GM18505 (cell line): ENCODE results near the gene SAMD4B.

Experiments used
- ATAC-seq: cut with Tn5 transposase; IDR thresholded peaks from one replicate; pipeline ENCODE4 v1.9.1; 2021; ENCODE audit not compliant: unreplicated experiment
- POLR2A ChIP-seq: IDR thresholded peaks from 4 replicates; pipeline ENCODE4 v1.6.1; 2011; ENCODE audit warnings: borderline replicate concordance; ENCODE audit not compliant: insufficient read depth, insufficient read length; ENCODE audit errors: extremely low read depth

SAMD4B gene

DNA sequence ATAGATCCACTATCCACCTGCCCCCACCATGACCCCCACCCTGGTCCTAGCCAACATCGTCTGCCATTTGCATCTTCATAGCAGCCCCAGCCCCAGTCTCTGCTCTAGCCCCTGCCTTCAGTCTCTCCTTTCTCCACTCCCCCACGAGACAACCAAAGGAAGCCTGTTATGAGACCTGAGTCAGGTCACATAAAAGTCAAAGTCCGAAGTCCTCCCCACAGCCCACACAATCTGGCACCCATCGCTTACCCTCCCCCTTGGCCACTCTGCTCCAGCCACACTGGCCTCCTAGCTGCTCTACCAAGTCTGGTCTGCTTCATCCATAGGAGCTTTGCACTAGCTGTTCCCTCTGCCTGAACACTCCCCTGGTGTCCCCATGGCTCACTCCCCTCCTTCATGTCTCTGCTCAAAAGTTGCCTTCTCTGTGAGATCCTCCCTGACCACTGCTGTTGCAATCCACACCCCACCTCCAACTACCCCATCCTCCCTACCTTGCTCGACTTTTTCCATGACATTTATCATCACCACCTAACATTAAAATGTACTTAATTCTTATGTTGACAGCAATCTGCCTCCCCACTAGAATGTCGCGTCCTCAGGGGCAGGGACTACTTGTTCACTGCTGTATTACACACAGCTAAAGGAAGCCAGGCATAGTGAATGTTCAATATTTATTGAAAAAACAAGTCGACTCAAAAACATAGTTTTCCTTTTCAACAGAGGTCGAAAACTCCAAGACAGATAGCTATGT is 69.0 kb downstream of the SAMD4B start:
- TF ChIP-seq POLR2A: peak; percentile 46
- ATAC-seq: no peak

DNA sequence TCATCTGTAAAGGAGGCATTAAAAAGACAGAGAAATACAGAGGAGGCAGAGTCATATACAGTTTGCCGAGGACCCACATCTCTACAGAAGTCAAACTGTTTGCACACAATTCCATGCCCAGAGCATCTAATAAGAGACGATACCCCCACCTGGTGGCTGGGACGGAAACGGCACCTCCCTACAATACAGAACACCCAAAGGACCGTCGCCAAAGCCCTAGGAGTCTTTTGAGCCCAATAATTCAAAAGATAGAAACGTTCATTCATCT is 69.5 kb downstream of the SAMD4B start:
- ATAC-seq: peak; percentile 24
- no peak for TF ChIP-seq POLR2A

DNA sequence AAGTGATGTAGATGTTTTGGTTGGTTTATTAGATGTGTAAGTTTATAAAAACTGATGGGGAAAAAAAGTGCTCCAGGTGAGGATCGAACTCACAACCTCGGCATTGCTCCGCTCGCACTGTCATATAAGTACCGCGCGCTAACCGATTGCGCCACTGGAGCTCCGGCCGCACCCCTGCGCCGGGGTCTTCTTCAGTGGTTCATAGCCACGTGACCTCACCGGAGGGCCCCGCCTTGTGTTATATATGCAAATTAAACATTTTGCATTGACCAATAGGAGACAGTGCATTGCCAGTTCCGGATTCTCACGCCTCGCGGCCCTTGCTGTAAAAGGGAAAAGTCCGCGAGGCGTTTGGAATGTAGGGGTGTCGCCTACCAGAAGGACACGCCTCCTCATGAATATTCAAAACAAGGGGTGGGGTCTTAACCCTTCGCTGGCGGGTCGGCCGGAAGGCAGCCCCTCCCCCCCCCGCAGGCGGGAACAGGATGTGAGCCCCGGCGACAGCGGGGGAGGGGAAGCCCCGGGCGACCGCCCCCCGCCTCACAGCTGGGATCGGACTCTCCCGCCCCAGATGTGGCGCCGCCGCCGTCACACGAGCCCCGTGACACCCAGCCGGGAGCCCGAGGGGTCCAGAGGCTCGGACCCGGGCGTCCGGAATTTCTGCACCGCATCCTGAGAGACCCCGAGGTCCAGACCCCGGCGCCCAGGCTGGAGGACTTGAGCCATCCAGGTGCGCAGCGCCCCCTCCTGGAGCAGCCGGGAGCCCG is 70.1 kb downstream of the SAMD4B start, which contains the start of gene PLEKHG2:
Gene PLEKHG2 (plus strand): TSS at position 570 of the 767 bp plus-strand sequence. CDS start 1,418 bp downstream, outside the sequence.
- ATAC-seq: peak; percentile 42
- peak; percentile 97 for TF ChIP-seq POLR2A

DNA sequence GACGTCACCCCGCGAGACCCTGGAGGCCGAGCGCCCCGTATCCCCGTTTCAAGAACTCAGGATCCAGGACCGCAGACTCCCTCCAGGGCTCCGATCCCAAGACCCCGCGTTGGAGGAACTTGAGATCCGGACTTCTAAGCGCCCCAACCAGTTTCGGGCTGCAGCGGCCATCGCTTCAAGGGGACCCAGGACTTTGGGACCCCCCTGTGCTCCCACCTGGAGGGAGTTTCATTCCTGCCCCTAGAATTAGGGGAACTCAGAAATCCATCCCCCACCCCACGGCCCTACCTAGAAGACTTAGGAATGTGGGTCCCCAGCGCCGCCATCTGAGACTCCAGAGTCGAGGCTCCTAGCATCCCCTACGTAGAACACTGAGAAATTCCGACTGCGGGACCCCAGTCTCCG is 70.6 kb downstream of the SAMD4B start:
- no peak for ATAC-seq
- TF ChIP-seq POLR2A: no peak

DNA sequence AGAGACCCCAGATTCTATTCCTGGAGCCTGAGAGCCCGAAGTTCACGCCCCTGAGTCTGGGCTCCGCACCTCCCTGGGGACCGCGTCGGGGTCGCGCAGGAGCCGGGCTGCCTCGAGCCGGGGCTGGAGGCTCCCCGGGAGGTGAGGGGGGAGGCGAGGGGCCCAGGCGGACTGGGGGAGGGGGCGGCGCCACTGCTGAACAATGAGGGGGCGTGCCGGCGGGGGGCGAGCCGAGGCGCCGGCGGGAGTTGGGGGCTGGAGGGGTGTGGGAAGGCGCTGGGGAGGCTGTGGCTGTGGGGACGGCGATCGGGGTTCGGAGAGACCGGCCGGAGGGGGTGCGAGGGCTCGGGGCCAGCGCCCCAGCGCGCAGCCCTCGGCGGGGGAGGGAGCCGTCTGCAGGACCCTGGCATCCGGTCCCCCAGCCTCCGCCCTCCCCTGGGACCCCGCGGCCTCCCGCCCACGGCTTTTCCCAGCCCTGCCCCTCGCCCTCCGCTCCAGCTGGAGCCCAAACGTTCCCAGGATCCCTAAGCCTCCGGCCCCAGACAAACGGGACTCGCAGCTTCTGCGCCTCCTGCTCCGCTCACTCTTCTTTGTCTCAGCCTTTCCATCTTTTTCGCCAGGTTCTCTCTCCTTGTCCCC is 71.2 kb downstream of the SAMD4B start:
- ATAC-seq: no peak
- no peak for TF ChIP-seq POLR2A

DNA sequence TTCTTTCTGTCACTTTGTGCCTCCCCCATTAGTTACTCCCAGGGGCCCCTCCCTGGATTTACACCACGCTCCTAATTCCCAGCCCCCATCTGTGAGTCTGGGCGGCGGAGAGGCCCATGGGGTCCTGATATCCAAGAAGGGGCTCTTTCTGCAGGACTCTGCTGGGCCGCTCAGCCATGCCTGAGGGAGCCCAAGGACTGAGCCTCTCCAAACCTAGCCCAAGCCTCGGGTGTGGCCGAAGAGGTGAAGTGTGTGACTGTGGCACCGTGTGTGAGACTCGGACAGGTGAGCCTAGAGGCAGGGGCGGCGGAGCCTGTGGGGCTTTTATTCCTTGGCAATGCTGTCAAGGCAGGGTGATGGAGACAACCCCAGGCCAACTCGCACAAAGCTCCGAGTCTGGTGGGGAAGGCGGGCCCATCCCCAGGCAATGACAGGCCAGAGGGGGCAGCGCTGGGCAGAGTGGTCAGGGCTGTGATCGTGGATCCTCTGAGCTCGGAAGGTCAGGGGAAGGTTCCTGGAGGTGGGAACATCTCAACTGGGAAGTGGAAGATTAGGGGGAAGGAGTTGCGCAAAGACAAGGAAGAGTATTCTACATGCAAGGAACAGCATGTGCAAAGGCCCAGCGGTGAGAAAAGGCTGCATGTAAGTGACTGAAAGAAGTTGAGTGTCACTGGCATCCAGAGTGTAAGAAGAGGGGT is 71.8 kb downstream of the SAMD4B start:
- ATAC-seq: no peak
- TF ChIP-seq POLR2A: no peak

DNA sequence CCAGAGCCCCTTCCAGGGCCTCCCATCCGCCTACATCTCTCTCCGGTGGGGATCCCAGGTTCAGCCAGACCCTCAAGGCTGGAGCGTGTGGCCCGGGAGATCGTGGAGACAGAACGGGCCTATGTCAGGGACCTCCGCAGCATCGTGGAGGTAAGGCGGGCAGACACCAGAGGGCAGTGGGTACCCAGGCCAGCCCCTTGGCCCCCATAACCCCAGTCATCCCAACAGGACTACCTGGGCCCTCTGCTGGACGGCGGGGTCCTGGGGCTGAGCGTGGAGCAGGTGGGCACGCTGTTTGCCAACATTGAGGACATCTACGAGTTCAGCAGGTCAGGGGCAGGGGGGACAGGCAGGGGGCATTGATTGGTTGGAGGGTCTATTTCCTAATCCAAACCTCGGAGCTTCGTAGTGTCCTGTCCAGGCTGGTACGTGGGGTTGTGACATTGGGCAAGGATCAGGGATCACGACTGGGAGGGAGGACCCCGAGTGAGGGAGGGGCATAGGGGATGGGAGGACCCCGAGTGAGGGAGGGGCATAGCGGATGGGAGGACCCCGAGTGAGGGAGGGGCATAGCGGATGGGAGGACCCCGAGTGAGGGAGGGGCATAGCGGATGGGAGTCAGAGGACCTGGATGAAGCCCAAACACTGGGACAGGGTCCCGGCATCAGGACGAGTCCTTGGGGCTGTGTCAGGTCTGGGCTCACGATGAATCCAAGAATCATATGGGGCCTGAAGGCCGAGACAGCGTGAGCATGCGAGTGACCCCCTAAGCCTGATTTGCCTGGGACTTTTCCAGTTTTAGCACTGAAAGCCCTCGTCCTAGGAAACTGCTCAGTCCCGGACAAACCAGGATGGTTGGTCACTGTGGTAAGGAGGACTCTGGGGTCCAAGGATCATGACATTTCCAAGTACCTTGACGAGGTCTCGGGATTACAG is 73.2 kb downstream of the SAMD4B start:
- ATAC-seq: no peak
- no peak for TF ChIP-seq POLR2A

DNA sequence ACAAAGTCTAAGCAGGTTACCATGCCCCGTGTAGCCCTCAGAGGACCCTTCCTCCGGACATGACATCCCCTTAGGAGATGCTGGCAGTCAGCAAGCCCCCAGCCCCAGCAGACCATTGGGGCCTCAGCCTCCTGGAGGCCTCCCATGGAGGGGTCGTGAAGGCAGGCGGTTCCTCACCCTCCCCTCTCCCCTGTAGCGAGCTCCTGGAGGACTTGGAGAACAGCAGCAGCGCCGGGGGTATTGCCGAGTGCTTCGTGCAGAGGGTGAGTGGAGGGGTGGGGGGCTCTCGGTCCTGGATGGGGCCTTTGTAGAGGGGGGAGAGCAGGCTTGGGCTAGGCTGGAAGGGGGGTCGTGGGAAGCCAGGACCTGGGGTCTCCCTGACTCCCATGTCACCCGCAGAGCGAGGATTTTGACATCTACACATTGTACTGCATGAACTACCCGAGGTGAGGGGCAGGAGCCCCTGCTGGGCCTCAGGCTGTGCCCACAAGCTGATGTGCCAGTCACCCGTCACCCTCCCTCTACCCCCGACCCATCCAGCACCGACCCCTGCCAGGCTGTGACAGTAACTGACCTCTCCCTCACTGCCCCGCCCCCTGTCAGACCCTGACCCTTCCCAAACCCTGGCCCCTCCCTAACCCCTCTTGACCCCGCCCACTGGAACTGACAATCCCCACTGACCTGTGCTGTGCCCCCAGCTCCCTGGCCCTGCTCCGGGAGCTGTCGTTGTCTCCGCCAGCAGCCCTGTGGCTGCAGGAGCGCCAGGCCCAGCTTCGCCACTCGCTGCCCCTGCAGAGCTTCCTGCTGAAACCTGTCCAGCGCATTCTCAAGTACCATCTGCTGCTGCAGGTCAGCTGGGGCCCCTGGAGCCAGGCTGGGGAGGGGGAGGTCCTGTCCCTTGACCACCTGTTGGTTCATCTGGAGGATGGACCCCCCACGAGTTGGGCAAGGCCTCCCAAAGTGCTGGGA is 74.2 kb downstream of the SAMD4B start:
- no peak for TF ChIP-seq POLR2A
- no peak for ATAC-seq

DNA sequence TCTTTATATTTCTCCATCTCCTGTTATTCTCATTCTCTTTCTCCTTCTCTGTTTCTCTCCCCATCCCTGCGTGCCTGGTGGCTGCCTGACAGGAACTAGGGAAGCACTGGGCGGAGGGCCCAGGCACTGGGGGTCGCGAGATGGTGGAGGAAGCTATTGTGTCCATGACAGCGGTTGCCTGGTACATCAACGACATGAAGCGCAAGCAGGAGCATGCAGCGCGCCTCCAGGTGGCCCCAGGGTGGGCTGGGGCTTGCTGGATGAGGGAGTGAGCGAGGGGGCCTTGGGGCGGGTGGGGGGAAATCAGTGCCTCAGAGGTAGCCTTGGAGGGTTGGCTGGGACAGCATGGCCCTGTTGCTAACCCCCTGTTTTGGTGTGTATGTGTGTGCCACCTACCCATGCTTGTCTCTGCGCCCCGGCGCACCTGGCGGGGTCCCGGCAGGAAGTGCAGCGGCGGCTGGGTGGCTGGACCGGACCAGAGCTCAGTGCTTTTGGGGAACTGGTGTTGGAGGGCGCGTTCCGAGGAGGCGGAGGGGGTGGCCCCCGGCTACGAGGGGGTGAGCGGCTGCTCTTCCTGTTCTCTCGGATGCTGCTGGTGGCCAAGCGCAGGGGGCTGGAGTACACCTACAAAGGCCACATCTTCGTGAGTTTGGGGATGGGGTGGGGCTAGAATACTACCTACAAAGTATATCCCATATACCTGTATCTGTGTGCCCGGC is 75.4 kb downstream of the SAMD4B start:
- TF ChIP-seq POLR2A: no peak
- ATAC-seq: no peak

DNA sequence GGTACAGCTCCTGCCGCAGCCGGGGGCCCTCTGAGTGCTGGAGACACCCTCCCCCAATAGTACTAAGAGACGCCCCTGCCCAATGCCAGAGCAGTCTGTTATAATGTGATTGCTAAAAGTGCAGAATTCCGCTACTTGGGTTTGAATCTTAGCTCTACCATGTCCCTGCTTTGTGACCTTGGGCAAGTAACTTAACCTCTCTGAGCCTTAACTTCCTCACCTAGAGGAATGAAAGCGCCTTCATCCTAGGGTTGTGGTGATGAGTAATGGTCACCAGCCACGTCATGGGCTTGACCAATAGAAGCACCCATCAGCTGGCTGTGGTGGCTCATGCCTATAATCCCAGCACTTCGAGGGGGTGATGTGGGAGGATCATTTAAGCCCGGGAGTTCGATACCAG is 76.8 kb downstream of the SAMD4B start:
- no peak for TF ChIP-seq POLR2A
- ATAC-seq: no peak

DNA sequence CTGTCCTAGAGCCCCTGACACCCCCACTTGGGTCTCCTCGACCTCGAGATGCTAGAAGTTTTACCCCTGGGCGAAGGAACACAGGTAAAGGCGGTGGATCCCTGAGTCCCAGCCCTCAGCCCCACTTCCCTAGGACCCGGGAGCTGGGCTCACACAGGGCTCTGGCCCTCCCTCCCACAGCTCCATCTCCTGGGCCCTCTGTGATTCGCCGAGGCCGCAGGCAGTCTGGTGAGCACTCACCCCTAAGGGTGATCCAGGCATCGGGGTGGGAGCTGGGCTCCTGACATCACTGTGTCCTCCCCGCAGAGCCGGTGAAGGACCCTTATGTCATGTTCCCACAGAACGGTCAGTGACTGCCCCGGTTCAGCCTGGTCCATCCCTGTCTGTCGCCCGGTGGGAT is 78.5 kb downstream of the SAMD4B start:
- ATAC-seq: no peak
- TF ChIP-seq POLR2A: no peak

DNA sequence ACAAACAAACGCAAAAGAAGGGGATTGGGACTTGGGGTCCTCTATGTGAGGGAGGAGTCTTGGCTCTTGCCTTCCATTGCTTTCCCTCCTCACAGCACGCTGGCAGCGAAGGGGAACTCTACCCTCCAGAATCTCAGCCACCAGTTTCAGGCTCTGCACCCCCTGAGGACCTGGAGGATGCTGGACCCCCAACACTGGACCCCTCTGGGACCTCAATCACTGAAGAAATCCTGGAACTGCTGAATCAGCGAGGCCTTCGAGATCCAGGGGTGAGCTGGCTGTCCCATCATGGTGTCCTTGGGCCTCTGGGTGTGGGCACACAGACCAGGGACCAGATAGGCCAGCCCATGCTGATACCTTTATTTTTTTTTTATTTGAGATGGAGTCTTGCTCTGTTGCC is 79.8 kb downstream of the SAMD4B start:
- no peak for TF ChIP-seq POLR2A
- ATAC-seq: no peak
